Choroid plexus epithelial cell (primary cell): Measurements from ENCODE around the gene COL24A1.
"Not testable (repeated sequence)": the region's sequence is repeated elsewhere in the genome, so short reads cannot be mapped to it uniquely, and the experiment has no call there.

ENCODE experiments used
- DNase-seq: peaks from one replicate; pipeline ENCODE4 v3.0.0-alpha.2; 2010; ENCODE audit warnings: low read depth
- H3K4me3 ChIP-seq: 2 replicates; pipeline ENCODE4 v1.5.1; 2011; ENCODE audit warnings: low read depth, mild to moderate bottlenecking, control low read depth, low read length, moderate library complexity
- CTCF ChIP-seq: conservative IDR thresholded peaks from 2 replicates; pipeline ENCODE4 v1.5.1; 2011; ENCODE audit warnings: low read depth, mild to moderate bottlenecking, control low read depth, inconsistent platforms, low read length, moderate library complexity

COL24A1 gene

GRCh38 chr1:85889870-85890269, 266.7 kb downstream of the COL24A1 start:
- no peak overlapping the region for H3K4me3 ChIP-seq
- no peak for DNase-seq

GRCh38 chr1:85888921-85889320, 267.7 kb downstream of the COL24A1 start:
- H3K4me3 ChIP-seq = no peak overlapping the region
- peak; percentile 18 for DNase-seq
- TF ChIP-seq CTCF = no peak

More at GRCh38 chr1:85889870-85890269, 266.7 kb downstream of the COL24A1 start:
- TF ChIP-seq CTCF = no peak

- peak; percentile 69 for DNase-seq
- no peak overlapping the region for H3K4me3 ChIP-seq
- peak; percentile 67 for TF ChIP-seq CTCF
Measured at GRCh38 chr1:85884372-85885035, 272.1 kb downstream of the COL24A1 start.

GRCh38 chr1:85867189-85867588, 289.4 kb downstream of the COL24A1 start:
- no peak overlapping the region for H3K4me3 ChIP-seq
- no peak for DNase-seq
- TF ChIP-seq CTCF = no peak

GRCh38 chr1:85865213-85865612, 291.4 kb downstream of the COL24A1 start:
- peak; percentile 28 for DNase-seq
- H3K4me3 ChIP-seq = no peak overlapping the region

GRCh38 chr1:85864727-85865126, 291.8 kb downstream of the COL24A1 start:
- TF ChIP-seq CTCF = no peak
- no peak overlapping the region for H3K4me3 ChIP-seq
- no peak for DNase-seq

More at GRCh38 chr1:85865213-85865612, 291.4 kb downstream of the COL24A1 start:
- no peak for TF ChIP-seq CTCF

GRCh38 chr1:85863639-85864038, 292.9 kb downstream of the COL24A1 start:
- not testable (repeated sequence) for DNase-seq, H3K4me3 ChIP-seq
